RWPE2 (cell line): ENCODE data around the gene APOC4.

Source experiments
- ATAC-seq: fragments of 200-7000 bp; cut with Tn5 transposase; 3 replicates; pipeline ENCODE4 v1.9.1; 2021; ENCODE audit warnings: low read depth
- DNase-seq: peaks from one replicate; pipeline ENCODE4 v3.0.0-alpha.2; 2020; ENCODE audit warnings: low spot score
- H3K27ac ChIP-seq: fragments of 450-650 bp; 2 replicates; pipeline ENCODE4 v1.5.1; 2017; ENCODE audit warnings: mild to moderate bottlenecking; ENCODE audit not compliant: poor library complexity, severe bottlenecking
- H3K27me3 ChIP-seq: fragments of 250-450 bp; sonication (Bioruptor Pico); 2 replicates; pipeline ENCODE4 v1.5.1; 2021; ENCODE audit warnings: mild to moderate bottlenecking, moderate library complexity; ENCODE audit not compliant: insufficient read depth, poor library complexity, severe bottlenecking
- H3K36me3 ChIP-seq: fragments of 250-450 bp; sonication (Bioruptor Pico); 2 replicates; pipeline ENCODE4 v1.5.1; 2020; ENCODE audit warnings: low read depth, mild to moderate bottlenecking, moderate library complexity
- H3K4me1 ChIP-seq: fragments of 250-450 bp; sonication (Bioruptor Pico); 2 replicates; pipeline ENCODE4 v1.5.1; 2021; ENCODE audit warnings: mild to moderate bottlenecking, moderate library complexity; ENCODE audit not compliant: insufficient read depth, poor library complexity, severe bottlenecking
- H3K4me3 ChIP-seq: fragments of 250-450 bp; sonication (Bioruptor Pico); 2 replicates; pipeline ENCODE4 v1.5.1; 2021; ENCODE audit warnings: mild to moderate bottlenecking, moderate library complexity; ENCODE audit not compliant: severe bottlenecking
- H3K9me3 ChIP-seq: fragments of 250-450 bp; sonication (Bioruptor Pico); 2 replicates; pipeline ENCODE4 v1.5.1; 2021; ENCODE audit warnings: mild to moderate bottlenecking, moderate library complexity; ENCODE audit not compliant: severe bottlenecking
- TF ChIP-seq, protein P1 (sequence below): fragments of 450-650 bp; IDR thresholded peaks from one replicate; pipeline ENCODE4 v1.5.1; 2017; ENCODE audit warnings: mild to moderate bottlenecking, moderate library complexity; ENCODE audit not compliant: poor library complexity, severe bottlenecking

The APOC4 gene

DNA sequence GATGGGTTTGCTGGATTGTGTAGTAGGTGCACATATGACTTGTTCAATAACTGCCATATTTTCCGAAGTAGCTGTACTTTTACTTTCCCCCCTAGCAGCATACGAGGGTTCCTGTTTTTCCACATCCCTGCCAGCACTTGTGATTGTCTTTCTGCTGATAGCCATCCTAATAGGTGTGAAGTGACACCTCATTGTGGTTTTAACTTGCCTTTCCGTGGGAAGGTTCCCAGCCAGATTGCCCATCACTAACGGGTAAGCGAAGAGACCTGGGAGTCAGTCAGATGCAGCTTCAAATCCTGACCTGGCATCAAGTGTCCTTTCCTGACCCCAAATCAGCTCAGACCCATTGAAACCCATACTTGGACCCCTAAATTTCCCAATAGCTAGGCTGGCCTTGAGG, 17.7 kb downstream of the APOC4 start:
- TF ChIP-seq, protein P1, sequence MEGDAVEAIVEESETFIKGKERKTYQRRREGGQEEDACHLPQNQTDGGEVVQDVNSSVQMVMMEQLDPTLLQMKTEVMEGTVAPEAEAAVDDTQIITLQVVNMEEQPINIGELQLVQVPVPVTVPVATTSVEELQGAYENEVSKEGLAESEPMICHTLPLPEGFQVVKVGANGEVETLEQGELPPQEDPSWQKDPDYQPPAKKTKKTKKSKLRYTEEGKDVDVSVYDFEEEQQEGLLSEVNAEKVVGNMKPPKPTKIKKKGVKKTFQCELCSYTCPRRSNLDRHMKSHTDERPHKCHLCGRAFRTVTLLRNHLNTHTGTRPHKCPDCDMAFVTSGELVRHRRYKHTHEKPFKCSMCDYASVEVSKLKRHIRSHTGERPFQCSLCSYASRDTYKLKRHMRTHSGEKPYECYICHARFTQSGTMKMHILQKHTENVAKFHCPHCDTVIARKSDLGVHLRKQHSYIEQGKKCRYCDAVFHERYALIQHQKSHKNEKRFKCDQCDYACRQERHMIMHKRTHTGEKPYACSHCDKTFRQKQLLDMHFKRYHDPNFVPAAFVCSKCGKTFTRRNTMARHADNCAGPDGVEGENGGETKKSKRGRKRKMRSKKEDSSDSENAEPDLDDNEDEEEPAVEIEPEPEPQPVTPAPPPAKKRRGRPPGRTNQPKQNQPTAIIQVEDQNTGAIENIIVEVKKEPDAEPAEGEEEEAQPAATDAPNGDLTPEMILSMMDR, result no peak
- Histone ChIP-seq H3K27me3 (no peaks in the 10 kb centered on the region), H3K9me3 (no peaks in the 10 kb centered on the region), H3K4me3 (no peak overlapping the region), H3K27ac (no peak overlapping the region), H3K36me3 (peaks cover 22% of the 10 kb centered on the region), H3K4me1 (peaks cover 7% of the 10 kb centered on the region)
- ATAC-seq, result no peak
- DNase-seq, result no peak

DNA sequence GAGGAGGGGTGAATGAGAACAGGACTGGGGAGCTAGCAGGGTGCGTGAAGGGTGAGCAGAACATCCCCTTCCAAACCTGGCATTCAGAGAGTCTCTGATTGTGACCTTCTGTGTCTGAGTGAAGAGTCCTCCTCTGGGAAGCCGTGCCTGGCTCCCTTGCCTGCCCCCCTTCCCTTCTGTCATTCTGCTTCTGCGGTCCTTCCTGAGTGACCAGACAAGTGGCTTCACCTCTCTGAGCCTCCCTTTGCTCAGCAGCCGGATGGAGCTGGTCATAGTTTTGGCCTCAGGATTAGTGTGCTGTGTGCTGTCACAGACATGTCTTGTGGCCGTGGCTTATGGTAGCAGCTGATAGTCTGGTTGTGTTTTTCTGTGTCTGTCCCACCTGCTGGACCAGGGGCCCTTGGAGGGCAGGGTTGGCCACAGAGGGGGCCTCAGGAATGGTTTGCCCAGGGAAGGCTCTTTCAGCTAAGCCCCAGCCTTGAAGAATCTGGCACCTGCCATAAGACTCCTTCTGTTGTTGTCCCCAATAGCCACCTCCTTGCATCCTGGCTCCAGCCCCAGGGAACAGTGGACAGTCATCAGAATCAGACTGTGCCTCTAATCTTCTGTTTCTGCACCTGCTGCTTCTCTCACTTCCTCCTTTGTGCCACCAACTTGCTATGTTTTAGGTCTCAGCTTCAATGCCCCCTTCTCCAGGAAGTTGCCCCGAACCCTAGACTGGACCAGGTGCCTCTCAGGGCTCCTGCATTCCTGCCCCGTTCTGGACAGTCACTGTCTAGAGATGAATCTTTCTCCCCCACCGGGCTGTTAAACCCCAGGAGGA, 19.1 kb downstream of the APOC4 start:
- TF ChIP-seq, protein P1, result no peak
- no peak for ATAC-seq
- Histone ChIP-seq H3K4me3 (no peak overlapping the region), H3K4me1 (peaks cover 6% of the 10 kb centered on the region), H3K27ac (no peak overlapping the region), H3K36me3 (peaks cover 24% of the 10 kb centered on the region), H3K27me3 (no peaks in the 10 kb centered on the region), H3K9me3 (no peaks in the 10 kb centered on the region)
- DNase-seq, result no peak

DNA sequence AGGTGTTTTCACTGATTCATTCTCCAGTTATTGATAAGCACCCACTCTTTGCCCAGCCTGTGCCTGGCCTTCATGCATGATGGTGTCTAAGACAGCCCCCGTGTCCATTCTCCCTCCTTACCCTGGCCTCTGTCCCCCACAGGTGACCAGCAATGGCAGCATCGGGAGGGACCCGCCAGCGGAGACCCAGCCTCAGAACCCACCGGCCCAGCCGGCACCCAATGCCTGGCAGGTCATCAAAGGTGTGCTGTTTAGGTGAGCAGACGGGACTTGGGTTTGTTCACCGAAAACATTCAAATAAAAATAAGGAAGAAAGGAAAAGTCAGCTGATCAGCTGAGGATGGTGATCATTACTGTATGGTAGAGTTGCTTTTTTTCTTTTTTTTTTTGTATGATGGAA, 19.8 kb downstream of the APOC4 start:
- H3K27me3 ChIP-seq, result no peaks in the 10 kb centered on the region
- TF ChIP-seq, protein P1, result no peak
- H3K27ac ChIP-seq, result no peak overlapping the region
- no peaks in the 10 kb centered on the region for H3K4me1 ChIP-seq
- no peak overlapping the region for H3K4me3 ChIP-seq
- H3K9me3 ChIP-seq, result no peaks in the 10 kb centered on the region
- ATAC-seq (no peak), DNase-seq (no peak)
- peaks cover 24% of the 10 kb centered on the region for H3K36me3 ChIP-seq

DNA sequence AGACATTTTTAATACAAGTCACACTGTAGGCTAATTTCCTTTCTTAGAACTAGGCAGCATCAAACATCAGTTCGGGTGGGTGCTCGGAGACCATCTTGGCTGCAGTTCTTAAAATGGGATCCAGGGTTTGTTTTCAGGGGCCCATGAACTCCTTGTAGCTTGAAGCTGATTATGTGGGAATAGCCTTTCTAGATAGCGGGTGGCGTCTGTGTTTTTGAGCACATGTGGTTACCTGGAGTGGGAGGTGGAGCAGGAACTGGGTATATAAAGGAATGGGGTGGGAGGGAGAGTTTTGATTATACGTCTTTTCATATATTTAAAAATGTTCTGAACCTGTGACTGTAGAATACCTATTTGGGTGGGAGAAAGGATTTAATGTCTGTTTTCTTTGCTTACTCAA, 26.1 kb downstream of the APOC4 start:
- DNase-seq, result no peak
- no peaks in the 10 kb centered on the region for H3K9me3 ChIP-seq
- peaks cover 25% of the 10 kb centered on the region for H3K36me3 ChIP-seq
- H3K27me3 ChIP-seq, result no peaks in the 10 kb centered on the region
- TF ChIP-seq, protein P1, result no peak
- H3K4me3 ChIP-seq, result no peak overlapping the region
- no peak overlapping the region for H3K27ac ChIP-seq
- no peak for ATAC-seq
- no peaks in the 10 kb centered on the region for H3K4me1 ChIP-seq

DNA sequence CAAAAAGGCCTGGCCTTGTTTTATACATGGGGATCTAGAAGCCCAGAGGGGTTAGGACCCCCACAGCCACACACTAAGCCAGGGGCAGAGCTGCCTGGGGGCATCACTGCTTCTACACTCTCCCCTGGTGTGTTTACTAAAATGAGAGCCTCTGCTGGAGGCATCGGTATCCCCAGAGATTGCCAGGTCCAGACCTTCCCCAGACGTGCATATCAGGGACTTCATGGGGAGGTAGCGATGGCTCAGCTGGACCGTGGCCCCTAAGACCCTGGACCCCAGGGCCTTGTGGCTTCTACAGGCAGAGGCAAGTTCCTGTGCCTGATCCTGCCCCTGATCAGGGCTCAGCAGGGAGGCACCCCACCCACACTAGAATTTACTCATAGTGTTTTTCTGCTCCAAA, 26.6 kb downstream of the APOC4 start:
- Histone ChIP-seq H3K4me1 (no peaks in the 10 kb centered on the region), H3K4me3 (no peak overlapping the region), H3K9me3 (no peaks in the 10 kb centered on the region), H3K27ac (no peak overlapping the region), H3K27me3 (no peaks in the 10 kb centered on the region), H3K36me3 (peaks cover 25% of the 10 kb centered on the region)
- TF ChIP-seq, protein P1, result no peak
- no peak for ATAC-seq
- DNase-seq, result no peak
